ENCODE data around the gene USP13. TPM values are rescaled to one million over a fixed set of nuclear protein-coding genes. Genes with fewer than 3 reads are reported as not detected.
A peak's percentile ranks its signal among the peaks of the same experiment; 100 is the strongest.

USP13 gene
- total and polyA plus RNA-seq, 2 experiments from 2014 or later = 6.0 to 8.2 TPM

GRCh38 chr3:179606534-179607085 is 46.2 kb upstream of the USP13 start:
- 84 to 88% methylated on average over 4 of the region's 4 CpGs for WGBS, 2 experiments (ENCODE audit: low coverage in 1 of 2, low lambda C conversion rate in 2 of 2, missing lambda C conversion rate in 2 of 2)
- no peak for DNase-seq
- Histone ChIP-seq H4K20me1 (ENCODE audit: insufficient read depth) (no peaks in the 10 kb centered on the region), H3K4me1 (ENCODE audit: insufficient read depth) (peaks cover 13% of the 10 kb centered on the region), H3K27me3 (replicated peaks; ENCODE audit: insufficient read depth) (no peaks in the 10 kb centered on the region), H3K4me3 (no peak overlapping the region), H3K27ac (no peak overlapping the region), H3K9me2 (ENCODE audit: insufficient read depth) (no peaks in the 10 kb centered on the region), H2AFZ (no peak overlapping the region), H3K9me3 (ENCODE audit: low read depth) (no peaks in the 10 kb centered on the region), H3K36me3 (ENCODE audit: low read depth) (peaks cover 7% of the 10 kb centered on the region), H3K9ac (no peak overlapping the region), H3F3A (ENCODE audit: insufficient read depth) (no peaks in the 10 kb centered on the region), H3K4me2 (ENCODE audit: unreplicated experiment) (no peak overlapping the region), H3K79me2 (ENCODE audit: insufficient read depth) (peaks cover 98% of the 10 kb centered on the region)
- TF ChIP-seq EZH2phosphoT487 (IDR thresholded peaks at IDR 0.05; ENCODE audit: insufficient read depth, low read depth) = no peak
- TF ChIP-seq EZH2 (IDR thresholded peaks at IDR 0.05; ENCODE audit: insufficient read depth, poor library complexity, severe bottlenecking) = no peak
- in situ Hi-C loops (cut with MboI) = no loop called here

GRCh38 chr3:179608931-179609720 is 43.7 kb upstream of the USP13 start:
- Histone ChIP-seq H3K9me3 (ENCODE audit: low read depth) (no peaks in the 10 kb centered on the region), H3K4me3 (no peak overlapping the region), H4K20me1 (ENCODE audit: insufficient read depth) (no peaks in the 10 kb centered on the region), H3K27me3 (replicated peaks; ENCODE audit: insufficient read depth) (no peaks in the 10 kb centered on the region), H3F3A (ENCODE audit: insufficient read depth) (peaks cover 13% of the 10 kb centered on the region), H3K27ac (no peak overlapping the region), H2AFZ (no peak overlapping the region), H3K36me3 (ENCODE audit: low read depth) (0 out of 2 replicates have a peak, but pooled peaks cover 3% of the 10 kb centered on the region), H3K9me2 (ENCODE audit: insufficient read depth) (no peaks in the 10 kb centered on the region), H3K9ac (no peak overlapping the region), H3K4me2 (ENCODE audit: unreplicated experiment) (no peak overlapping the region), H3K79me2 (ENCODE audit: insufficient read depth) (peaks cover 80% of the 10 kb centered on the region), H3K4me1 (ENCODE audit: insufficient read depth) (peaks cover 15% of the 10 kb centered on the region)
- no peak for TF ChIP-seq EZH2 (IDR thresholded peaks at IDR 0.05; ENCODE audit: insufficient read depth, poor library complexity, severe bottlenecking)
- TF ChIP-seq EZH2phosphoT487 (IDR thresholded peaks at IDR 0.05; ENCODE audit: insufficient read depth, low read depth) = no peak
- in situ Hi-C loops (cut with MboI) = no loop called here
- DNase-seq = no peak
- WGBS, 2 experiments (ENCODE audit: low coverage in 1 of 2, low lambda C conversion rate in 2 of 2, missing lambda C conversion rate in 2 of 2) = 86 to 91% methylated on average over 6 of the region's 6 CpGs

DNA sequence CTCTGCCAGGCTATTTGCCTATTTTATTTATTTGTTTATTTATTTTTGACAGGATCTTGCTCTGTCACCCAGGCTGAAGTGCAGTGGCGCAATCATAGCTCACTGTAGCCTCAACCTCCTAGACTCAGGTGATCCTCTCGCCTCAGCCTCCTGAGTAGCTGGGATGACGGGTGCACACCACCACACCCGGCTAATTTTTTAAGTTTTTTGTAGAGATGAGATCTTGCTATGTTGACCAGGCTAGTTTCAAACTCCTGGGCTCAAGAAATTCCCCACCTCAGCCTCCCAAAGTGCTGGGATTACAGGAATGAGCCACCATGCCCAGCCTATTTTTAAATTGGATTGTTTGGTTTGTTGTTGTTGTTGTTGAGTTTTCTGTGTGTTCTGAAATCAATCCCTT is 42.8 kb upstream of the USP13 start:
- no peak for DNase-seq
- whole genome bisulfite sequencing, 2 experiments (ENCODE audit: low coverage in 1 of 2, low lambda C conversion rate in 2 of 2, missing lambda C conversion rate in 2 of 2) = 96 to 97% methylated on average over 4 of the region's 4 CpGs
- H3K4me1 ChIP-seq (ENCODE audit: insufficient read depth) = peaks cover 22% of the 10 kb centered on the region
- no peaks in the 10 kb centered on the region for H3K9me2 ChIP-seq (ENCODE audit: insufficient read depth)
- no peak overlapping the region for H3K27ac ChIP-seq
- H3K9me3 ChIP-seq (ENCODE audit: low read depth) = no peaks in the 10 kb centered on the region
- no peak for TF ChIP-seq EZH2 (IDR thresholded peaks at IDR 0.05; ENCODE audit: insufficient read depth, poor library complexity, severe bottlenecking)
- TF ChIP-seq EZH2phosphoT487 (IDR thresholded peaks at IDR 0.05; ENCODE audit: insufficient read depth, low read depth) = no peak
- peaks cover 73% of the 10 kb centered on the region for H3K79me2 ChIP-seq (ENCODE audit: insufficient read depth)
- no peaks in the 10 kb centered on the region for H4K20me1 ChIP-seq (ENCODE audit: insufficient read depth)
- no peak overlapping the region for H3K4me3 ChIP-seq
- in situ Hi-C loops (cut with MboI) = no loop called here
- no peak overlapping the region for H2AFZ ChIP-seq
- H3K9ac ChIP-seq = no peak overlapping the region
- no peak overlapping the region for H3K4me2 ChIP-seq (ENCODE audit: unreplicated experiment)
- H3K36me3 ChIP-seq (ENCODE audit: low read depth) = 0 out of 2 replicates have a peak, but pooled peaks cover 3% of the 10 kb centered on the region
- H3F3A ChIP-seq (ENCODE audit: insufficient read depth) = peaks cover 19% of the 10 kb centered on the region
- H3K27me3 ChIP-seq (replicated peaks; ENCODE audit: insufficient read depth) = no peaks in the 10 kb centered on the region

GRCh38 chr3:179613807-179614206 is 39.0 kb upstream of the USP13 start:
- TF ChIP-seq EZH2 (IDR thresholded peaks at IDR 0.05; ENCODE audit: insufficient read depth, poor library complexity, severe bottlenecking) (no peak), EZH2phosphoT487 (IDR thresholded peaks at IDR 0.05; ENCODE audit: insufficient read depth, low read depth) (no peak)
- Histone ChIP-seq H3K9ac (peak overlapping the region; percentile 37; the same call in 1 of the 2 replicates), H3K79me2 (ENCODE audit: insufficient read depth) (peaks cover 43% of the 10 kb centered on the region), H3K9me3 (ENCODE audit: low read depth) (no peaks in the 10 kb centered on the region), H2AFZ (peak overlapping the region; percentile 49; the same call in 1 of the 2 replicates), H3K9me2 (ENCODE audit: insufficient read depth) (no peaks in the 10 kb centered on the region), H3K36me3 (ENCODE audit: low read depth) (peaks cover 16% of the 10 kb centered on the region), H3F3A (ENCODE audit: insufficient read depth) (peaks cover 19% of the 10 kb centered on the region), H3K27me3 (replicated peaks; ENCODE audit: insufficient read depth) (no peaks in the 10 kb centered on the region), H3K4me3 (no peak overlapping the region), H3K4me1 (ENCODE audit: insufficient read depth) (peaks cover 17% of the 10 kb centered on the region), H3K27ac (peak overlapping the region; percentile 44), H3K4me2 (ENCODE audit: unreplicated experiment) (peak overlapping the region; percentile 49), H4K20me1 (ENCODE audit: insufficient read depth) (no peaks in the 10 kb centered on the region)
- WGBS, 2 experiments (ENCODE audit: low coverage in 1 of 2, low lambda C conversion rate in 2 of 2, missing lambda C conversion rate in 2 of 2) = 35 to 50% methylated on average over 2 of the region's 2 CpGs
- DNase-seq = peak; percentile 53
- in situ Hi-C loops (cut with MboI) = no loop called here

Data from GM23248 (cell line).